HepG2 (cell line): Measurements from ENCODE around the gene ABCA4.

Source experiments
- POLR2AphosphoS5 ChIP-seq: IDR thresholded peaks from 2 replicates; pipeline ENCODE4 v1.6.1; 2012; ENCODE audit warnings: low read depth, low read length
- TF ChIP-seq, protein P1 (sequence below): sonication (generic); formaldehyde crosslinking; IDR thresholded peaks from 2 replicates; pipeline ENCODE4 v1.4.0; 2020; ENCODE audit warnings: missing genetic modification reagents, borderline replicate concordance

DNA sequence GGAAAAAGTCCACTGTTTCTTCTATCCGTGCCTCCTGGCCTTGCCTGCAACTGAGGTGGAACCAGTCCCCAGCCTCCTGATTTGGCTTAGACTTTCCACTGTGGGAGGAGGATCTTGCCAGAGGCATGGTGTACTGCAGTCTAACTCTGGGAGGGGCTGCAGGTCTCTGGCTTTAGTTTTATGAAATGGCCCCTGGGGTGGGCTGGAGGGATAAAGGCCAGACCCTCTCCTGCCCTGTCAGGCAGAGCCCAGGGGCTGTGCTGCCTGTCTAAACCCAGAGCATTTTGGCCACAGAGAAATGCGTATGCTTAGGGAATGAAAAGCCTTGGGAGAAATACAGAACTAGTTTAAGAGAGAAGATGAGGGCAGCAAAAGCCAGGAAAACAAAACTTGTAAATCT, 73.0 kb downstream of the ABCA4 start:
- TF ChIP-seq, protein P1, sequence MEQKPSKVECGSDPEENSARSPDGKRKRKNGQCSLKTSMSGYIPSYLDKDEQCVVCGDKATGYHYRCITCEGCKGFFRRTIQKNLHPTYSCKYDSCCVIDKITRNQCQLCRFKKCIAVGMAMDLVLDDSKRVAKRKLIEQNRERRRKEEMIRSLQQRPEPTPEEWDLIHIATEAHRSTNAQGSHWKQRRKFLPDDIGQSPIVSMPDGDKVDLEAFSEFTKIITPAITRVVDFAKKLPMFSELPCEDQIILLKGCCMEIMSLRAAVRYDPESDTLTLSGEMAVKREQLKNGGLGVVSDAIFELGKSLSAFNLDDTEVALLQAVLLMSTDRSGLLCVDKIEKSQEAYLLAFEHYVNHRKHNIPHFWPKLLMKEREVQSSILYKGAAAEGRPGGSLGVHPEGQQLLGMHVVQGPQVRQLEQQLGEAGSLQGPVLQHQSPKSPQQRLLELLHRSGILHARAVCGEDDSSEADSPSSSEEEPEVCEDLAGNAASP: no peak
- TF ChIP-seq POLR2AphosphoS5: no peak
